CD4-positive, alpha-beta T cell (primary cell): ENCODE measurements around the gene GSK3A. TPM values are rescaled to one million over a fixed set of nuclear protein-coding genes. Genes with fewer than 3 reads are reported as not detected.

Experiments
- ATAC-seq: fragments of 200-7000 bp; cut with Tn5 transposase; one replicate; pipeline ENCODE4 v1.10.0; 2022; ENCODE audit warnings: mild to moderate bottlenecking; ENCODE audit not compliant: poor library complexity
- CTCF ChIA-PET: fragments of 350-600 bp; sonication (Branson Sonifier 250); formaldehyde crosslinking; loops from one replicate; lab custom pipeline; 2021; ENCODE audit warnings: antibody characterized with exemption, inconsistent platforms; lab: Charles Lee
- POLR2A ChIA-PET: fragments of 350-600 bp; sonication (Branson Sonifier 250); formaldehyde crosslinking; loops from one replicate; lab custom pipeline; 2021; ENCODE audit warnings: antibody characterized with exemption, inconsistent platforms; lab: Charles Lee
- DNase-seq, 14 experiments: peaks; one replicate each; pipeline ENCODE4 v3.0.0-alpha.2; 2013 to 2020; ENCODE audit warnings: mixed read lengths in 2 of 14
- H3K27ac ChIP-seq, 2 donors: one replicate each; pipeline versions ENCODE4 v1.5.1 to v1.7.0; 2013; ENCODE audit warnings: low read length in 2 of 2, low read depth in 1 of 2, mild to moderate bottlenecking in 1 of 2
- H3K27me3 ChIP-seq, 2 experiments: 1 replicate in 1 of 2; 2 replicates in 1 of 2; pipeline versions ENCODE4 v1.6.1 to v1.7.0; 2013; ENCODE audit warnings: low read length in 2 of 2, control low read depth in 1 of 2, mild to moderate bottlenecking in 1 of 2, moderate library complexity in 1 of 2; ENCODE audit not compliant: insufficient read depth in 2 of 2, control insufficient read depth in 1 of 2
- H3K36me3 ChIP-seq: one replicate; pipeline ENCODE4 v1.6.1; 2013; ENCODE audit warnings: low read length, control low read depth; ENCODE audit not compliant: insufficient read depth
- H3K4me1 ChIP-seq: one replicate; pipeline ENCODE4 v1.6.1; 2013; ENCODE audit warnings: low read length, control low read depth; ENCODE audit not compliant: insufficient read depth
- H3K4me3 ChIP-seq: one replicate; pipeline ENCODE4 v1.5.1; 2013; ENCODE audit warnings: mild to moderate bottlenecking, low read length, moderate library complexity
- H3K9me3 ChIP-seq, 2 experiments: 1 replicate in 1 of 2; 2 replicates in 1 of 2; pipeline versions ENCODE4 v1.6.1 to v1.7.0; 2013; ENCODE audit warnings: low read length in 2 of 2, mild to moderate bottlenecking in 2 of 2, control low read depth in 1 of 2, moderate library complexity in 1 of 2; ENCODE audit not compliant: control insufficient read depth in 1 of 2, insufficient read depth in 1 of 2
- H3K27ac Mint-ChIP-seq: one replicate; pipeline ENCODE4 v1.8.0; 2020; ENCODE audit warnings: mixed read lengths
- H3K27me3 Mint-ChIP-seq: one replicate; pipeline ENCODE4 v1.8.0; 2021; ENCODE audit warnings: mixed read lengths
- H3K36me3 Mint-ChIP-seq: one replicate; pipeline ENCODE4 v1.8.0; 2021; ENCODE audit warnings: low read depth, mixed read lengths
- H3K4me1 Mint-ChIP-seq: one replicate; pipeline ENCODE4 v1.8.0; 2021; ENCODE audit warnings: low read depth, mixed read lengths
- H3K4me3 Mint-ChIP-seq: one replicate; pipeline ENCODE4 v1.8.0; 2020; ENCODE audit warnings: mild to moderate bottlenecking, mixed read lengths
- H3K9me3 Mint-ChIP-seq: one replicate; pipeline ENCODE4 v1.8.0; 2020; ENCODE audit warnings: mixed read lengths
- intact Hi-C, 2 experiments: fragments of 100-400 bp; cut with DNase I in 1 of 2; cut with micrococcal nuclease in 1 of 2; formaldehyde crosslinking; loops; one replicate each; pipeline versions ENCODE4 v1.15.1 to v1.9.0; 2023 to 2025; cut with DNase I, micrococcal nuclease
- total RNA-seq, 174 experiments: library from RNA in 2 of 174; stranded (reverse) in 2 of 174; gene quantifications; one replicate each; pipeline ENCODE4 v1.2.3 and lab custom pipeline; 2021 to 2026
- TF ChIP-seq, protein P1 (sequence below): fragments of 200-600 bp; IDR thresholded peaks from one replicate; pipeline ENCODE4 v1.8.0; 2022; ENCODE audit warnings: antibody characterized with exemption, mild to moderate bottlenecking

GSK3A gene
- total RNA-seq, 2 experiments from 2014 or later: 13.6 to 13.9 TPM

DNA sequence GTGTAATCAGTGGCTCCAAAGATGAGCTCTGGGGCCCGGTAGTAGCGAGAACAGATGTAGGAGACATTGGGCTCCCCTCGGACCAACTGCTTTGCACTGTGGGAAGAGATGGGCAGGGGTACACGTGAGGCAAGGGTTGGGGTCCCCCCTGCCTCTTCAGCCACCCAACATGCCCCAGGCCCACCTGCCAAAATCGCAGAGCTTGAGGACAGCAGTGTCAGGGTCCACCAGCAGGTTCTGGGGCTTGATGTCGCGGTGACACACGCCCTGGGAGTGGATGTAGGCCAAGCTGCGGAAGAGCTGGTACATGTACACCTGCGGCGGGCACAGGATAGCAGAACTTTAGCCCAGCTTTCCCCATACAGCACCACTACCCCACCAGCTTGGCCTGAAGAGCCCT, 8.0 kb downstream of the GSK3A start:
- Mint-ChIP-seq H3K9me3 (no peaks in the 10 kb centered on the region), H3K36me3 (peaks cover 80% of the 10 kb centered on the region), H3K4me1 (peaks cover 20% of the 10 kb centered on the region), H3K27ac (no peak overlapping the region), H3K4me3 (no peak overlapping the region), H3K27me3 (no peaks in the 10 kb centered on the region)
- no peaks in the 10 kb centered on the region for H3K9me3 ChIP-seq
- POLR2A ChIA-PET: interaction anchor here (0.7 to 3.0 kb wide), 3 partner anchors 8 to 14 kb away, joined by 3 to 13 read pairs (median 10); partner anchors contain the start of genes GSK3A and ZNF526
- intact Hi-C loops: no loop called here
- no peak for ATAC-seq
- CTCF ChIA-PET: interaction anchor here (1.7 kb wide), 1 partner anchor 126 kb away, joined by 6 read pairs; no protein-coding TSS in a partner anchor
- H3K4me1 ChIP-seq: peaks cover 20% of the 10 kb centered on the region
- H3K27ac ChIP-seq: no peak overlapping the region
- H3K4me3 ChIP-seq: no peak overlapping the region
- DNase-seq: no peak
- TF ChIP-seq, protein P1, sequence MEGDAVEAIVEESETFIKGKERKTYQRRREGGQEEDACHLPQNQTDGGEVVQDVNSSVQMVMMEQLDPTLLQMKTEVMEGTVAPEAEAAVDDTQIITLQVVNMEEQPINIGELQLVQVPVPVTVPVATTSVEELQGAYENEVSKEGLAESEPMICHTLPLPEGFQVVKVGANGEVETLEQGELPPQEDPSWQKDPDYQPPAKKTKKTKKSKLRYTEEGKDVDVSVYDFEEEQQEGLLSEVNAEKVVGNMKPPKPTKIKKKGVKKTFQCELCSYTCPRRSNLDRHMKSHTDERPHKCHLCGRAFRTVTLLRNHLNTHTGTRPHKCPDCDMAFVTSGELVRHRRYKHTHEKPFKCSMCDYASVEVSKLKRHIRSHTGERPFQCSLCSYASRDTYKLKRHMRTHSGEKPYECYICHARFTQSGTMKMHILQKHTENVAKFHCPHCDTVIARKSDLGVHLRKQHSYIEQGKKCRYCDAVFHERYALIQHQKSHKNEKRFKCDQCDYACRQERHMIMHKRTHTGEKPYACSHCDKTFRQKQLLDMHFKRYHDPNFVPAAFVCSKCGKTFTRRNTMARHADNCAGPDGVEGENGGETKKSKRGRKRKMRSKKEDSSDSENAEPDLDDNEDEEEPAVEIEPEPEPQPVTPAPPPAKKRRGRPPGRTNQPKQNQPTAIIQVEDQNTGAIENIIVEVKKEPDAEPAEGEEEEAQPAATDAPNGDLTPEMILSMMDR: no peak
- peaks cover 81% of the 10 kb centered on the region for H3K36me3 ChIP-seq
- H3K27me3 ChIP-seq: no peaks in the 10 kb centered on the region

DNA sequence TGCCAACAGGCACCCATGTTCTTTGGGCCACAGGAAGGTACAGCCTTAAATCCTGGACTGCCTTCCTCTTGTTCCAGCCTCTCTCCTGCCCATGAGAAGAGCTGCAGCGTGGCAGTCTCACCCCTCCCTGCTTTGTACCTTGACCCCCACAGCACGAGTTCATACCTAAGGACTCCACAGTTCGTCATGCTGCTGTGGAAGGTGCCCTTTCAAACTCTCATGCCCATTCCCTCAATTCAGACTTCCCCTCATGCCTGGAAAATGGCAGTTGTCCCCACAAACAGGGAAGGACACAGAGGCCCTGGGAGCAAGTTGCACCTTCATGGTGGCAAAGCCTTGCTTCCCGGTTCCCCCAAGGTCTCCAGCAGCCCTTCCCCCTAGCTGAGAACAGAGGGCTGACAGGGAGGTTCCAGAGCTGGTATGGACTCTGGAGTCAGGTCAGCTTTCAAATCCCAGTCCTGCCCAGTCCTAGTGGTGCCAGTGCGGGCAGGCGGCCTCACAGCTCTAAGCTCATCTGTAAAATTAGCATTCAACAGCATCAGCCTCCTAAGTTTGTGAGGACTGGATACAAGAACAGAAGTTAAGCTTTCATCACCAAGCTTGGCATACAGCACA, 8.6 kb downstream of the GSK3A start:
- Mint-ChIP-seq H3K4me3 (no peak overlapping the region), H3K9me3 (no peaks in the 10 kb centered on the region), H3K4me1 (peaks cover 16% of the 10 kb centered on the region), H3K27ac (peak overlapping the region; percentile 20), H3K36me3 (peaks cover 80% of the 10 kb centered on the region), H3K27me3 (no peaks in the 10 kb centered on the region)
- Histone ChIP-seq H3K9me3 (no peaks in the 10 kb centered on the region), H3K36me3 (peaks cover 81% of the 10 kb centered on the region), H3K27ac (no peak overlapping the region), H3K27me3 (no peaks in the 10 kb centered on the region), H3K4me1 (peaks cover 15% of the 10 kb centered on the region), H3K4me3 (no peak overlapping the region)
- TF ChIP-seq, protein P1: no peak
- intact Hi-C loops: no loop called here
- POLR2A ChIA-PET: interaction anchor here (0.7 to 3.0 kb wide), 3 partner anchors 9 to 14 kb away, joined by 3 to 13 read pairs (median 10); partner anchors contain the start of genes GSK3A and ZNF526
- DNase-seq (no peak), ATAC-seq (no peak)
- CTCF ChIA-PET: interaction anchor here (1.7 kb wide), 1 partner anchor 125 kb away, joined by 6 read pairs; no protein-coding TSS in a partner anchor

DNA sequence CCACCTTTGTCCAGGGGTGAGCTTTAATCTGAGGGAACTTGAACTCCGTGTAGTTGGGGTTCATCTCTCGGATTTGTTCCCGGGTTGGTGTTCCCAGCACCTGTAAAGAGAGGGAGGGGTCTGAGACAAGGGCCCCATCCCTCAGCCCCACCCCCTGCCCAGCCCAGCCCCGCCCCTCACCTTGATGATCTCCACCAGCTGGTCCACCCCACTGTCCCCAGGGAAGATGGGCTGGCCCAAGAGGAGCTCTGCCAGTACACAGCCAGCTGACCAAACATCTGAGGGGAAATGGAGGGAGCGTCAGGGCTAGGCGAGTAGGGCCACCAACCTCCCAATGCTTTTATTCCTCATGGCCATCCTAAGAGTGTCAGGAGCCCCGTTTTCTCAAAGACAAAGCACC, 9.3 kb downstream of the GSK3A start:
- peaks cover 16% of the 10 kb centered on the region for H3K4me1 Mint-ChIP-seq
- Histone ChIP-seq H3K27ac (no peak overlapping the region), H3K9me3 (no peaks in the 10 kb centered on the region), H3K27me3 (no peaks in the 10 kb centered on the region), H3K36me3 (peaks cover 83% of the 10 kb centered on the region), H3K4me1 (peaks cover 15% of the 10 kb centered on the region), H3K4me3 (no peak overlapping the region)
- CTCF ChIA-PET: interaction anchor here (1.7 kb wide), 1 partner anchor 125 kb away, joined by 6 read pairs; no protein-coding TSS in a partner anchor
- no peak overlapping the region for H3K4me3 Mint-ChIP-seq
- peaks cover 87% of the 10 kb centered on the region for H3K36me3 Mint-ChIP-seq
- peak overlapping the region; percentile 20 for H3K27ac Mint-ChIP-seq
- no peaks in the 10 kb centered on the region for H3K27me3 Mint-ChIP-seq
- ATAC-seq: no peak
- intact Hi-C loops: no loop called here
- TF ChIP-seq, protein P1: no peak
- no peak for DNase-seq
- no peaks in the 10 kb centered on the region for H3K9me3 Mint-ChIP-seq
- POLR2A ChIA-PET: interaction anchor here (2.3 to 3.0 kb wide), 2 partner anchors 9 to 13 kb away, joined by 10 to 13 read pairs; partner anchors contain the start of genes GSK3A and ZNF526
